Measurements from ENCODE around the gene ITPR2. TPM values are rescaled to one million over a fixed set of nuclear protein-coding genes. Genes with fewer than 3 reads are reported as not detected.
"Not testable (repeated sequence)": the region's sequence is repeated elsewhere in the genome, so short reads cannot be mapped to it uniquely, and the experiment has no call there.

Gene ITPR2
- total RNA-seq, 1 experiment from 2014 or later, result 4.0 TPM

DNA sequence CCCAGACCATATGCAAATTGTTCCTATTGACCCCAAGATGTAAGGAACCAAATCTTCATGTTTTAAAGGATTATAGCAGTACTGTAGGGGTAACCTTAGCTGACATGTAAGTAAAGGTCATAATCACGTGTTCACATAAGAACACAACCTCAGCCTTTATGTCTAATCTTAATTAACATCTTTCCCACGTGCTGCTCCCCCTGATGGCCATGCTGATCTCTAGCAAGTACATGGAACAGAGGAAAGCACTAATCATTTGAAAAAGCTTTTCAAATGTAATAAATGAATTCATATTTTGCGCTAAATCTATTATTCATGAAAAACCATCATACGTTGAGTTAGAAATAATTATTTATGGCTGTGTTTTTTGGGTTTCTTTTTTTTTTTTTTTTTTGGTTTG lies 30.5 kb upstream of the ITPR2 start:
- no peak overlapping the region for H2AFZ ChIP-seq (ENCODE audit: low read length)
- H4K20me1 ChIP-seq (ENCODE audit: low read length), result no peaks in the 10 kb centered on the region
- H3K27me3 ChIP-seq (ENCODE audit: low read length), result no peaks in the 10 kb centered on the region
- H3K4me3 ChIP-seq (ENCODE audit: low read length), result no peak overlapping the region
- H3K79me2 ChIP-seq (ENCODE audit: low read length), result no peaks in the 10 kb centered on the region
- no peak overlapping the region for H3K9ac ChIP-seq (ENCODE audit: low read length)
- intact Hi-C loops (cut with micrococcal nuclease), result no loop called here
- CTCF ChIA-PET, result interaction anchor here (0.6 kb wide), 1 partner anchor 78 kb away, joined by 3 read pairs; no protein-coding TSS in a partner anchor
- no peak for ATAC-seq
- no peak overlapping the region for H3K4me2 ChIP-seq (ENCODE audit: low read length)
- peak; percentile 28 for DNase-seq
- no TSS peak for BruUV-seq (replicated peaks)
- H3F3A ChIP-seq (ENCODE audit: low read length, unreplicated experiment), result no peaks in the 10 kb centered on the region
- H3K9me2 ChIP-seq (replicated peaks; ENCODE audit: low read length), result no peaks in the 10 kb centered on the region
- H3K36me3 ChIP-seq (ENCODE audit: low read depth, low read length), result no peaks in the 10 kb centered on the region
- TF ChIP-seq EZH2 (IDR thresholded peaks at IDR 0.05; ENCODE audit: low read length, unreplicated experiment), result no peak
- TF ChIP-seq, protein P1, sequence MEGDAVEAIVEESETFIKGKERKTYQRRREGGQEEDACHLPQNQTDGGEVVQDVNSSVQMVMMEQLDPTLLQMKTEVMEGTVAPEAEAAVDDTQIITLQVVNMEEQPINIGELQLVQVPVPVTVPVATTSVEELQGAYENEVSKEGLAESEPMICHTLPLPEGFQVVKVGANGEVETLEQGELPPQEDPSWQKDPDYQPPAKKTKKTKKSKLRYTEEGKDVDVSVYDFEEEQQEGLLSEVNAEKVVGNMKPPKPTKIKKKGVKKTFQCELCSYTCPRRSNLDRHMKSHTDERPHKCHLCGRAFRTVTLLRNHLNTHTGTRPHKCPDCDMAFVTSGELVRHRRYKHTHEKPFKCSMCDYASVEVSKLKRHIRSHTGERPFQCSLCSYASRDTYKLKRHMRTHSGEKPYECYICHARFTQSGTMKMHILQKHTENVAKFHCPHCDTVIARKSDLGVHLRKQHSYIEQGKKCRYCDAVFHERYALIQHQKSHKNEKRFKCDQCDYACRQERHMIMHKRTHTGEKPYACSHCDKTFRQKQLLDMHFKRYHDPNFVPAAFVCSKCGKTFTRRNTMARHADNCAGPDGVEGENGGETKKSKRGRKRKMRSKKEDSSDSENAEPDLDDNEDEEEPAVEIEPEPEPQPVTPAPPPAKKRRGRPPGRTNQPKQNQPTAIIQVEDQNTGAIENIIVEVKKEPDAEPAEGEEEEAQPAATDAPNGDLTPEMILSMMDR (conservative IDR thresholded peaks at IDR 0.05; ENCODE audit: low read depth, low read length), result peak; percentile 60
- no peaks in the 10 kb centered on the region for H3K4me1 ChIP-seq (ENCODE audit: insufficient read depth, low read length)
- H3K27ac ChIP-seq (ENCODE audit: low read length), result no peak overlapping the region
- POLR2A ChIA-PET (ENCODE audit: unreplicated experiment), result no interaction called here
- no peaks in the 10 kb centered on the region for H3K9me3 ChIP-seq (ENCODE audit: low read length)

DNA sequence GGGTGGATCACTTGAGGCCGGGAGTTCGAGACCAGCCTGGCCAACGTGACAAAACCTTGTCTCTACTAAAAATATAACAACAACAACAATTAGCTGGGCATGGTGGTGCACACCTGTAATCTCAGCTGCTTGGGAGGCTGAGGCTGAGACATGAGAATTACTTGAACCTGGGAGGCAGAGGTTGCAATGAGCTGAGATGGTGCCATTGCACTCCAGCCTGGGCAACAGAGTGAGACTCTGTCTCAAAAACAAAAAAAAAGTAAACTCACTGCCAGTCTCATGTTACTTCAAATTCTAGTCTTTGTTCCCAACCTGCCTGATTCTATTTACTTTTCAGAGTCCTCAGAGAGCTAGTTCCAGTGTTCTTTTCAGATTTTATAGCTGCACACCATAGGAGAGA lies 29.8 kb upstream of the ITPR2 start:
- H4K20me1 ChIP-seq (ENCODE audit: low read length); H3K4me1 ChIP-seq (ENCODE audit: insufficient read depth, low read length); ATAC-seq; H3K4me2 ChIP-seq (ENCODE audit: low read length); H3K9me2 ChIP-seq (replicated peaks; ENCODE audit: low read length); intact Hi-C loops (cut with micrococcal nuclease); H3K27ac ChIP-seq (ENCODE audit: low read length); H3F3A ChIP-seq (ENCODE audit: low read length, unreplicated experiment); H3K9me3 ChIP-seq (ENCODE audit: low read length); H3K9ac ChIP-seq (ENCODE audit: low read length); H3K36me3 ChIP-seq (ENCODE audit: low read depth, low read length); H3K27me3 ChIP-seq (ENCODE audit: low read length); DNase-seq; POLR2A ChIA-PET (ENCODE audit: unreplicated experiment); H3K4me3 ChIP-seq (ENCODE audit: low read length); H2AFZ ChIP-seq (ENCODE audit: low read length); BruUV-seq (replicated peaks); H3K79me2 ChIP-seq (ENCODE audit: low read length): not testable (repeated sequence)
- CTCF ChIA-PET, result interaction anchor here (0.6 kb wide), 1 partner anchor 79 kb away, joined by 3 read pairs; no protein-coding TSS in a partner anchor

DNA sequence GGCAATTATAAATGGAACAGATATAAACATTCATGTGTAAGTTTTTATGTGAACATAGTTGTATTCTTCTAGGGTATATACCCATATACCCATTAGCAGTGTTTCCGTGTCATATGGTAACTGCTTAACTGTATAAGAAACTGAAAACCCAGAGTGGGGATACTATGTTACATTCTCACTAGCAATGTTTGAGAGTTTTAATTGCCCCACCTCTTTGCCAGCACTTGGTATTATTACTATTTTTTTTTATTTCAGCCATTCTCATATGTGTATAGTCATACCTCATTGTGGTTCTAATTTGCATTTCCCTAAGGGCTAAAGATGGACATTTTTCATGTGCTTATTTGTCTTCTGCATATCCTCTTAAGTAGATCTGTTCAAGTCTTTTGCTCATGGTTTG lies 28.7 kb upstream of the ITPR2 start:
- Histone ChIP-seq H3K36me3 (ENCODE audit: low read depth, low read length) (no peaks in the 10 kb centered on the region), H4K20me1 (ENCODE audit: low read length) (no peaks in the 10 kb centered on the region), H3K9me2 (replicated peaks; ENCODE audit: low read length) (no peaks in the 10 kb centered on the region), H3K4me1 (ENCODE audit: insufficient read depth, low read length) (no peaks in the 10 kb centered on the region), H3K27me3 (ENCODE audit: low read length) (no peaks in the 10 kb centered on the region), H3K9ac (ENCODE audit: low read length) (no peak overlapping the region), H3K27ac (ENCODE audit: low read length) (no peak overlapping the region), H3K79me2 (ENCODE audit: low read length) (no peaks in the 10 kb centered on the region), H3K4me2 (ENCODE audit: low read length) (no peak overlapping the region), H3F3A (ENCODE audit: low read length, unreplicated experiment) (no peaks in the 10 kb centered on the region), H2AFZ (ENCODE audit: low read length) (no peak overlapping the region), H3K4me3 (ENCODE audit: low read length) (no peak overlapping the region), H3K9me3 (ENCODE audit: low read length) (no peaks in the 10 kb centered on the region)
- intact Hi-C loops (cut with micrococcal nuclease), result no loop called here
- no peak for ATAC-seq
- CTCF ChIA-PET, result no interaction called here
- no TSS peak for BruUV-seq (replicated peaks)
- no peak for TF ChIP-seq EZH2 (IDR thresholded peaks at IDR 0.05; ENCODE audit: low read length, unreplicated experiment)
- no peak for TF ChIP-seq EZH2phosphoT487 (IDR thresholded peaks at IDR 0.05; ENCODE audit: borderline replicate concordance, low read length)
- TF ChIP-seq, protein P1 (conservative IDR thresholded peaks at IDR 0.05; ENCODE audit: low read depth, low read length), result no peak
- POLR2A ChIA-PET (ENCODE audit: unreplicated experiment), result no interaction called here
- no peak for DNase-seq

All from PC-3 (cell line).